Activated B cell treated with CpG ODN at 0.5 μM for 24 hours (primary cell): Measurements from ENCODE around the gene GREM1. TPM values are rescaled to one million over a fixed set of nuclear protein-coding genes. Genes with fewer than 3 reads are reported as not detected.

Source experiments
- ATAC-seq: fragments of 200-7000 bp; cut with Tn5 transposase; one replicate; pipeline ENCODE4 v1.10.0; 2021; ENCODE audit warnings: low read depth, mild to moderate bottlenecking, moderate library complexity
- CTCF ChIA-PET: fragments of 350-600 bp; sonication (Branson Sonifier 250); formaldehyde crosslinking; loops from one replicate; lab custom pipeline; 2021; ENCODE audit warnings: antibody characterized with exemption; lab: Charles Lee
- POLR2A ChIA-PET: fragments of 350-600 bp; sonication (Branson Sonifier 250); formaldehyde crosslinking; loops from one replicate; lab custom pipeline; 2021; ENCODE audit warnings: antibody characterized with exemption; lab: Charles Lee
- DNase-seq: peaks from one replicate; pipeline ENCODE4 v3.0.0; 2022
- H3K27ac Mint-ChIP-seq: one replicate; pipeline ENCODE4 v1.8.0; 2020; ENCODE audit warnings: mixed read lengths
- H3K27me3 Mint-ChIP-seq: one replicate; pipeline ENCODE4 v1.8.0; 2021; ENCODE audit warnings: mixed read lengths
- H3K36me3 Mint-ChIP-seq: one replicate; pipeline ENCODE4 v1.8.0; 2021; ENCODE audit warnings: low read depth, mixed read lengths
- H3K4me1 Mint-ChIP-seq: one replicate; pipeline ENCODE4 v1.8.0; 2021; ENCODE audit warnings: mixed read lengths
- H3K4me3 Mint-ChIP-seq: one replicate; pipeline ENCODE4 v1.8.0; 2020; ENCODE audit warnings: mild to moderate bottlenecking, mixed read lengths
- H3K9me3 Mint-ChIP-seq: one replicate; pipeline ENCODE4 v1.8.0; 2020; ENCODE audit warnings: mixed read lengths
- CTCF ChIP-seq: fragments of 200-600 bp; IDR thresholded peaks from one replicate; pipeline ENCODE4 v1.8.0; 2022; ENCODE audit warnings: antibody characterized with exemption, mild to moderate bottlenecking
- intact Hi-C: fragments of 100-400 bp; cut with micrococcal nuclease; formaldehyde crosslinking; loops from one replicate; pipeline ENCODE4 v1.15.1; 2024
- total RNA-seq: library from RNA; stranded (reverse); gene quantifications from 2 replicates; pipeline ENCODE4 v1.2.3, GENCODE V29; 2022

The GREM1 gene
- total RNA-seq, 1 donor from 2014 or later: not detected

- peaks cover 6% of the 10 kb centered on the region for H3K27me3 Mint-ChIP-seq
- no peaks in the 10 kb centered on the region for H3K36me3 Mint-ChIP-seq
- DNase-seq (no peak), ATAC-seq (no peak)
- CTCF ChIA-PET: interaction anchor here (1.2 kb wide), 1 partner anchor 103 kb away, joined by 4 read pairs; no protein-coding TSS in a partner anchor
- intact Hi-C loops: no loop called here
- H3K9me3 Mint-ChIP-seq: no peaks in the 10 kb centered on the region
- no peak for TF ChIP-seq CTCF
- no peak overlapping the region for H3K27ac Mint-ChIP-seq
- POLR2A ChIA-PET: no interaction called here
- H3K4me1 Mint-ChIP-seq: no peaks in the 10 kb centered on the region
- no peak overlapping the region for H3K4me3 Mint-ChIP-seq
Measured at GRCh38 chr15:32766101-32766500, 48.3 kb downstream of the GREM1 start.

GRCh38 chr15:32767236-32767635 lies 49.4 kb downstream of the GREM1 start:
- Mint-ChIP-seq H3K27me3 (no peaks in the 10 kb centered on the region), H3K36me3 (no peaks in the 10 kb centered on the region), H3K4me1 (no peaks in the 10 kb centered on the region), H3K9me3 (no peaks in the 10 kb centered on the region), H3K4me3 (no peak overlapping the region), H3K27ac (no peak overlapping the region)
- ChIA-PET CTCF (interaction anchor here (1.2 kb wide), 1 partner anchor 105 kb away, joined by 4 read pairs; no protein-coding TSS in a partner anchor), POLR2A (no interaction called here)
- intact Hi-C loops: no loop called here
- DNase-seq: no peak
- no peak for ATAC-seq
- TF ChIP-seq CTCF: no peak

GRCh38 chr15:32774022-32774421 lies 56.2 kb downstream of the GREM1 start:
- H3K36me3 Mint-ChIP-seq: no peaks in the 10 kb centered on the region
- H3K27ac Mint-ChIP-seq: no peak overlapping the region
- no peak for TF ChIP-seq CTCF
- ChIA-PET CTCF (no interaction called here), POLR2A (no interaction called here)
- intact Hi-C loops: no loop called here
- no peak overlapping the region for H3K4me3 Mint-ChIP-seq
- DNase-seq: no peak
- no peaks in the 10 kb centered on the region for H3K4me1 Mint-ChIP-seq
- ATAC-seq: no peak
- H3K27me3 Mint-ChIP-seq: peaks cover 4% of the 10 kb centered on the region
- H3K9me3 Mint-ChIP-seq: peaks cover 3% of the 10 kb centered on the region

- H3K27ac Mint-ChIP-seq: no peak overlapping the region
- ATAC-seq (no peak), DNase-seq (no peak)
- no peaks in the 10 kb centered on the region for H3K4me1 Mint-ChIP-seq
- POLR2A ChIA-PET: no interaction called here
- H3K36me3 Mint-ChIP-seq: no peaks in the 10 kb centered on the region
- peaks cover 7% of the 10 kb centered on the region for H3K9me3 Mint-ChIP-seq
- H3K27me3 Mint-ChIP-seq: peaks cover 4% of the 10 kb centered on the region
- CTCF ChIA-PET: no interaction called here
- H3K4me3 Mint-ChIP-seq: no peak overlapping the region
- intact Hi-C loops: no loop called here
- no peak for TF ChIP-seq CTCF
Measured at GRCh38 chr15:32775103-32775502, 57.3 kb downstream of the GREM1 start.

GRCh38 chr15:32778391-32779176 lies 60.8 kb downstream of the GREM1 start:
- H3K27ac Mint-ChIP-seq: no peak overlapping the region
- intact Hi-C loops: no loop called here
- H3K4me1 Mint-ChIP-seq: no peaks in the 10 kb centered on the region
- H3K4me3 Mint-ChIP-seq: no peak overlapping the region
- H3K27me3 Mint-ChIP-seq: peaks cover 6% of the 10 kb centered on the region
- TF ChIP-seq CTCF: no peak
- H3K36me3 Mint-ChIP-seq: no peaks in the 10 kb centered on the region
- no peak for ATAC-seq
- peaks cover 7% of the 10 kb centered on the region for H3K9me3 Mint-ChIP-seq
- no peak for DNase-seq
- POLR2A ChIA-PET: no interaction called here
- CTCF ChIA-PET: no interaction called here
